GM10847 (cell line): ENCODE measurements around the gene PRRT1.

Experiments
- POLR2A ChIP-seq: IDR thresholded peaks from 2 replicates; pipeline ENCODE4 v1.6.1; 2011; ENCODE audit not compliant: insufficient read length; ENCODE audit errors: extremely low read depth

PRRT1 gene

GRCh38 chr6:32167154-32167760 is 15.5 kb upstream of the PRRT1 start:
- no peak for TF ChIP-seq POLR2A

- TF ChIP-seq POLR2A: no peak
Measured at GRCh38 chr6:32166411-32167061, 14.8 kb upstream of the PRRT1 start.

- TF ChIP-seq POLR2A: no peak
Measured at GRCh38 chr6:32164295-32164694, 12.6 kb upstream of the PRRT1 start, which contains the start of gene EGFL8. Gene EGFL8 (plus strand): TSS chr6:32164595. CDS start chr6:32166166, 1,571 bp downstream.

- no peak for TF ChIP-seq POLR2A
Measured at GRCh38 chr6:32163559-32164258, 12.0 kb upstream of the PRRT1 start.

GRCh38 chr6:32158052-32158451 is 6.3 kb upstream of the PRRT1 start:
- no peak for TF ChIP-seq POLR2A

GRCh38 chr6:32156891-32157290 is 5.2 kb upstream of the PRRT1 start:
- no peak for TF ChIP-seq POLR2A

GRCh38 chr6:32154514-32155161 is 2.9 kb upstream of the PRRT1 start:
- TF ChIP-seq POLR2A: no peak

GRCh38 chr6:32153564-32154513 is 2.1 kb upstream of the PRRT1 start, which contains the start of gene PPT2:
Gene PPT2 (plus strand): TSS chr6:32154141. CDS start chr6:32154595, 454 bp downstream.
- no peak for TF ChIP-seq POLR2A

- TF ChIP-seq POLR2A: no peak
Measured at GRCh38 chr6:32152769-32153563, 1.2 kb upstream of the PRRT1 start.

GRCh38 chr6:32151181-32151862 is 417 bp downstream of the PRRT1 start:
- TF ChIP-seq POLR2A: no peak

GRCh38 chr6:32149932-32150870 is 1.5 kb downstream of the PRRT1 start:
- no peak for TF ChIP-seq POLR2A

GRCh38 chr6:32149092-32149755 is 2.5 kb downstream of the PRRT1 start:
- no peak for TF ChIP-seq POLR2A
